Measurements from ENCODE around the gene POLR3GL. TPM values are rescaled to one million over a fixed set of nuclear protein-coding genes. Genes with fewer than 3 reads are reported as not detected.
A peak's percentile ranks its signal among the peaks of the same experiment; 100 is the strongest.

POLR3GL gene
- total RNA-seq, 3 donors from 2014 or later = 18.0 to 32.8 (median 18.1) TPM

DNA sequence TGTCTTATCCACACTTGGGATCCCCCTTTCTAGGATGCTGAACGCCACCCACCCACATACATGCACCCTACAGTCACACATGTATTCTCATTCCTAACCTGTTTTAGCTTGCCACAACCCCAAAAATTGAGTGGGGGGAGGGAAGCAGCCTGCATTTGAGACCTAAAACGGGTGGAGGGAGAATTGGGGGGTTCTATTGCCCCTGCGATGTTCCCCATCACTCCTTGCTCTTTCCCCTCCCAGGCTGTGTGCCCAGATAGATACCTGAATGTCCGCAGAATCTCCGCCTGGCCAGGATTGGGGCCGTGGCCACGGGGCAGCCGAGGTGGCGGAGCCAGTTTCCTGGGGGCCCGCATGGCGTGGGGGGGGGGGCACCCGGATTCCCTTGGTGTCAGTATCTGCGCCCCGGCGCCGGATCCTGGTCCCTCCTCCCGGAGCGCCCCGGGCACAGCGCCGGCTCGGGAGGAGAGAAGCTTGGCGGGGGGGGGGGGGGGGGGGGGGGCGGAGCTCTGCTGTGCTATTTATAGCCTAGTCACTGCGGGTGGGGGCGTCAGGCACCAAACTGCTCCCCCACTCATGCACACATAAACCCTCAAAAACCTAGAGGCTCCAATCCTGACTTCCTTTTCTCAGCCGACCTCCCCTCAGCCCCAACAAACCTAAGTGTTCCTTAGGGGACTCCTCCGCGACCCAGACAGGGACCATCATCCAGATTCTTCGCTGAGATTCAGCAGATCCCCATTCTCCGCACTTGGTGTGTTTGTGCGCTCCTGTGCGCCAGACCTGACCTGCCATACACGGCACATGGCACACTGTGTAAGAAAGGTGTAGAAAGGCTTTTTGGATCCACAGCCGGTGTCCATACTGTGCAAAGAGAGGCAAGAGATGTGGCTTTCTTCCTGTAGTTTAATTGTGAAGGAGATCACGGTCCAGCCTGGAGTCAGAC is 2.1 kb upstream of the POLR3GL start:
- TF ChIP-seq POLR2A (IDR thresholded peaks at IDR 0.05) = no peak
- peak in 1 of 3 donors; percentile 21 for TF ChIP-seq POLR2AphosphoS5 (IDR thresholded peaks at IDR 0.05)
- TF ChIP-seq CTCF (IDR thresholded peaks at IDR 0.05) = no peak
- no peaks in the 10 kb centered on the region for H3K27me3 ChIP-seq
- DNase-seq (ENCODE audit: low spot score in 2 of 2) = no peak
- intact Hi-C loops (cut with DNase I; ENCODE audit: low total_unique reads) = no loop called here
- H3K9me3 ChIP-seq = no peaks in the 10 kb centered on the region
- H3K36me3 ChIP-seq = no peaks in the 10 kb centered on the region
- H3K27ac ChIP-seq = peak overlapping the region; percentile 92 to 94
- peak overlapping the region; percentile 59 to 80 (median 68) for H3K4me3 ChIP-seq
- peaks cover 12 to 17% of the 10 kb centered on the region in 2 donors for H3K4me1 ChIP-seq

GRCh38 chr1:145963265-145964019 is 1.0 kb upstream of the POLR3GL start:
- Histone ChIP-seq H3K4me3 (peak overlapping the region; percentile 49 to 80 (median 68)), H3K4me1 (peaks cover 12 to 17% of the 10 kb centered on the region in 2 donors), H3K9me3 (no peaks in the 10 kb centered on the region), H3K36me3 (no peaks in the 10 kb centered on the region), H3K27me3 (no peaks in the 10 kb centered on the region), H3K27ac (peak overlapping the region; percentile 92 to 94)
- no peak for DNase-seq (ENCODE audit: low spot score in 2 of 2)
- intact Hi-C loops (cut with DNase I; ENCODE audit: low total_unique reads) = no loop called here
- no peak for TF ChIP-seq POLR2A (IDR thresholded peaks at IDR 0.05)
- TF ChIP-seq POLR2AphosphoS5 (IDR thresholded peaks at IDR 0.05) = no peak
- TF ChIP-seq CTCF (IDR thresholded peaks at IDR 0.05) = no peak

GRCh38 chr1:145965119-145965744 is 742 bp downstream of the POLR3GL start:
- Histone ChIP-seq H3K4me3 (peak overlapping the region; percentile 49 to 80 (median 66)), H3K9me3 (no peaks in the 10 kb centered on the region), H3K27me3 (no peaks in the 10 kb centered on the region), H3K27ac (peak overlapping the region; percentile 92 to 93), H3K36me3 (no peaks in the 10 kb centered on the region), H3K4me1 (peaks cover 12 to 13% of the 10 kb centered on the region in 2 donors)
- TF ChIP-seq POLR2A (IDR thresholded peaks at IDR 0.05) = no peak
- no peak for TF ChIP-seq POLR2AphosphoS5 (IDR thresholded peaks at IDR 0.05)
- no peak for TF ChIP-seq CTCF (IDR thresholded peaks at IDR 0.05)
- DNase-seq (ENCODE audit: low spot score in 2 of 2) = no peak
- intact Hi-C loops (cut with DNase I; ENCODE audit: low total_unique reads) = no loop called here

DNA sequence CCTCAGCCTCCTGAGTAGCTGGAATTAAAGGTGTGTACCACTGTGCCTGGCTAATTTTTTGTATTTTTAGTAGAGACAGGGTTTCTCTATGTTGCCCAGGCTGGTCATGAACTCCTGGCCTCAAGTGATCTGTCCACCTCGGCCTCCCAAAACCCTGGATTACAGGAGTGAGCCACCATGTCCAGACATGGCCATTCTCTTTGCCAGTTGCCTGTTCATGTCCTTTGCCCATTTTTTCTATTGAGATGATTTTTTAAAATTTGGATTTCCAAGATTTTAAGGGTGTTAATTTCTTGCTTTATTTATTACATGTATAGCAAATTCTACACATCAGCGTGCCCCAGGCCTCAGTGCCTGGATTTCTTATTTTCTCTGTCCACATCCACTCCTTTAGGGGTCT is 2.8 kb downstream of the POLR3GL start:
- H3K27me3 ChIP-seq = no peaks in the 10 kb centered on the region
- intact Hi-C loops (cut with DNase I; ENCODE audit: low total_unique reads) = no loop called here
- H3K9me3 ChIP-seq = no peaks in the 10 kb centered on the region
- peaks cover 5 to 7% of the 10 kb centered on the region in 2 donors for H3K4me1 ChIP-seq
- H3K36me3 ChIP-seq = no peaks in the 10 kb centered on the region
- H3K27ac ChIP-seq = no peak overlapping the region
- no peak overlapping the region for H3K4me3 ChIP-seq
- DNase-seq (ENCODE audit: low spot score in 2 of 2) = peak in 1 of 2 donors; percentile 9
- no peak for TF ChIP-seq CTCF (IDR thresholded peaks at IDR 0.05)
- no peak for TF ChIP-seq POLR2A (IDR thresholded peaks at IDR 0.05)
- no peak for TF ChIP-seq POLR2AphosphoS5 (IDR thresholded peaks at IDR 0.05)

Data from breast epithelium (tissue), 4 donors.